Measurements from ENCODE around the gene CD44. TPM values are rescaled to one million over a fixed set of nuclear protein-coding genes. Genes with fewer than 3 reads are reported as not detected.

The CD44 gene
- polyA plus RNA-seq, 1 donor from 2014 or later = 0.77 TPM

DNA sequence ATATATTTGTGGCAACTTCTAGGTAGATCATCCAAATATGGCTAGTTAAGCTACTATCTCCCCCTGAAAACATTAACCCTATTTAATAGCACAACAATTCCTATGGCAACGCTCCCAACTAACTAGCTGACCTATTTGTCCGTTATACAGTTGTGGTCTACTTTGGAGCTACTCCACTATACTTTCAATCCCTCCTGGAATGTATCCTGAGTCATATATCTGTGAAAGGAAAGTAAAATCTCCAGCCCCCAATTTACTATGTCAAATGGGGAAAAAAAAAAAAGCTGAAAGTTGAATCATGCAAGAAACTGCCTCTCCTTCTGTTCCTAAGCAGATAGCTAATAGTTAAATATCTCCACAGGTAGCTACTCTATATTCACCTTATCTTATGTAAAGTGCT lies 128.5 kb downstream of the CD44 start:
- H3K4me3 ChIP-seq (ENCODE audit: low read length) = no peak overlapping the region

DNA sequence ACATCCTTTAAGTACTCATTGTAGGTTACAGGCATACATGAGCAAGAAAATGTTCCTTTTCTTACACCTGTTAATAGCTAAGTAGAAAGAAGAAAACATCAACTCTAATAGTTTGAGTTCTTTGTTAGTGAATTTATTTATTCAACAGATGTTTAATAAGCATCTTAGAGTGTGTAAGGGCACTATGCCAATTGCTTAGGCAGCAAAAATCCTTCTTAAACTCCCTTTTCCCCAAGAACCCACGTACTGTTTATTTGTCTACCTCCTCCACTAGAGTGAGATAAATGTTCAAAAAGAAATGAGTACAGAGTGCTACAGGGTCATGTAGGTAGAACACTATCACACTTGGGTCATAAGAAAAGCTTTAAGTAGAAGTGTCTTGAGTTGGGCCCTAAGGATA lies 131.4 kb downstream of the CD44 start:
- no peaks in the 10 kb centered on the region for H3F3A ChIP-seq (ENCODE audit: insufficient read depth, low read length, poor library complexity, severe bottlenecking)
- H3K79me2 ChIP-seq (replicated peaks; ENCODE audit: insufficient read depth, low read length) = no peaks in the 10 kb centered on the region
- H4K20me1 ChIP-seq (ENCODE audit: insufficient read depth) = no peaks in the 10 kb centered on the region
- TF ChIP-seq MXI1 (conservative IDR thresholded peaks at IDR 0.05; ENCODE audit: poor library complexity, severe bottlenecking) (no peak), RAD21 (conservative IDR thresholded peaks at IDR 0.05) (no peak), EZH2 (IDR thresholded peaks at IDR 0.05; ENCODE audit: borderline replicate concordance, insufficient read depth, low read length, poor library complexity, severe bottlenecking) (no peak), TAF1 (IDR thresholded peaks at IDR 0.05; ENCODE audit: low read depth) (no peak), EP300 (conservative IDR thresholded peaks at IDR 0.05; ENCODE audit: poor library complexity, severe bottlenecking) (no peak)
- TF ChIP-seq, protein P1, sequence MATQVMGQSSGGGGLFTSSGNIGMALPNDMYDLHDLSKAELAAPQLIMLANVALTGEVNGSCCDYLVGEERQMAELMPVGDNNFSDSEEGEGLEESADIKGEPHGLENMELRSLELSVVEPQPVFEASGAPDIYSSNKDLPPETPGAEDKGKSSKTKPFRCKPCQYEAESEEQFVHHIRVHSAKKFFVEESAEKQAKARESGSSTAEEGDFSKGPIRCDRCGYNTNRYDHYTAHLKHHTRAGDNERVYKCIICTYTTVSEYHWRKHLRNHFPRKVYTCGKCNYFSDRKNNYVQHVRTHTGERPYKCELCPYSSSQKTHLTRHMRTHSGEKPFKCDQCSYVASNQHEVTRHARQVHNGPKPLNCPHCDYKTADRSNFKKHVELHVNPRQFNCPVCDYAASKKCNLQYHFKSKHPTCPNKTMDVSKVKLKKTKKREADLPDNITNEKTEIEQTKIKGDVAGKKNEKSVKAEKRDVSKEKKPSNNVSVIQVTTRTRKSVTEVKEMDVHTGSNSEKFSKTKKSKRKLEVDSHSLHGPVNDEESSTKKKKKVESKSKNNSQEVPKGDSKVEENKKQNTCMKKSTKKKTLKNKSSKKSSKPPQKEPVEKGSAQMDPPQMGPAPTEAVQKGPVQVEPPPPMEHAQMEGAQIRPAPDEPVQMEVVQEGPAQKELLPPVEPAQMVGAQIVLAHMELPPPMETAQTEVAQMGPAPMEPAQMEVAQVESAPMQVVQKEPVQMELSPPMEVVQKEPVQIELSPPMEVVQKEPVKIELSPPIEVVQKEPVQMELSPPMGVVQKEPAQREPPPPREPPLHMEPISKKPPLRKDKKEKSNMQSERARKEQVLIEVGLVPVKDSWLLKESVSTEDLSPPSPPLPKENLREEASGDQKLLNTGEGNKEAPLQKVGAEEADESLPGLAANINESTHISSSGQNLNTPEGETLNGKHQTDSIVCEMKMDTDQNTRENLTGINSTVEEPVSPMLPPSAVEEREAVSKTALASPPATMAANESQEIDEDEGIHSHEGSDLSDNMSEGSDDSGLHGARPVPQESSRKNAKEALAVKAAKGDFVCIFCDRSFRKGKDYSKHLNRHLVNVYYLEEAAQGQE (IDR thresholded peaks at IDR 0.05; ENCODE audit: borderline replicate concordance) = no peak
- no peaks in the 10 kb centered on the region for H3K9me3 ChIP-seq (ENCODE audit: low read length)
- H3K9ac ChIP-seq (ENCODE audit: low read length) = no peak overlapping the region
- no peak overlapping the region for H3K4me2 ChIP-seq (ENCODE audit: low read length)
- H3K36me3 ChIP-seq (ENCODE audit: insufficient read depth, low read length) = peaks cover 9% of the 10 kb centered on the region
- H3K27me3 ChIP-seq (ENCODE audit: insufficient read depth, low read depth, low read length) = no peaks in the 10 kb centered on the region
- H3K4me3 ChIP-seq (ENCODE audit: low read length) = no peak overlapping the region
- no peaks in the 10 kb centered on the region for H3K9me2 ChIP-seq (ENCODE audit: insufficient read depth, low read length)
- no peak overlapping the region for H2AFZ ChIP-seq (ENCODE audit: low read depth, low read length)
- H3K27ac ChIP-seq (ENCODE audit: low read length) = no peak overlapping the region

More for the DNA sequence above, 128.5 kb downstream of the CD44 start:
- no peaks in the 10 kb centered on the region for H3K27me3 ChIP-seq (ENCODE audit: insufficient read depth, low read depth, low read length)
- H3K36me3 ChIP-seq (ENCODE audit: insufficient read depth, low read length) = no peaks in the 10 kb centered on the region
- H4K20me1 ChIP-seq (ENCODE audit: insufficient read depth) = no peaks in the 10 kb centered on the region
- H3K9me2 ChIP-seq (ENCODE audit: insufficient read depth, low read length) = no peaks in the 10 kb centered on the region
- H2AFZ ChIP-seq (ENCODE audit: low read depth, low read length) = no peak overlapping the region
- no peak overlapping the region for H3K27ac ChIP-seq (ENCODE audit: low read length)
- no peaks in the 10 kb centered on the region for H3F3A ChIP-seq (ENCODE audit: insufficient read depth, low read length, poor library complexity, severe bottlenecking)
- no peaks in the 10 kb centered on the region for H3K79me2 ChIP-seq (replicated peaks; ENCODE audit: insufficient read depth, low read length)
- no peak for TF ChIP-seq EZH2 (IDR thresholded peaks at IDR 0.05; ENCODE audit: borderline replicate concordance, insufficient read depth, low read length, poor library complexity, severe bottlenecking)
- TF ChIP-seq POLR2AphosphoS5 (IDR thresholded peaks at IDR 0.05) = no peak
- no peak for TF ChIP-seq TAF1 (IDR thresholded peaks at IDR 0.05; ENCODE audit: low read depth)
- TF ChIP-seq, protein P2, sequence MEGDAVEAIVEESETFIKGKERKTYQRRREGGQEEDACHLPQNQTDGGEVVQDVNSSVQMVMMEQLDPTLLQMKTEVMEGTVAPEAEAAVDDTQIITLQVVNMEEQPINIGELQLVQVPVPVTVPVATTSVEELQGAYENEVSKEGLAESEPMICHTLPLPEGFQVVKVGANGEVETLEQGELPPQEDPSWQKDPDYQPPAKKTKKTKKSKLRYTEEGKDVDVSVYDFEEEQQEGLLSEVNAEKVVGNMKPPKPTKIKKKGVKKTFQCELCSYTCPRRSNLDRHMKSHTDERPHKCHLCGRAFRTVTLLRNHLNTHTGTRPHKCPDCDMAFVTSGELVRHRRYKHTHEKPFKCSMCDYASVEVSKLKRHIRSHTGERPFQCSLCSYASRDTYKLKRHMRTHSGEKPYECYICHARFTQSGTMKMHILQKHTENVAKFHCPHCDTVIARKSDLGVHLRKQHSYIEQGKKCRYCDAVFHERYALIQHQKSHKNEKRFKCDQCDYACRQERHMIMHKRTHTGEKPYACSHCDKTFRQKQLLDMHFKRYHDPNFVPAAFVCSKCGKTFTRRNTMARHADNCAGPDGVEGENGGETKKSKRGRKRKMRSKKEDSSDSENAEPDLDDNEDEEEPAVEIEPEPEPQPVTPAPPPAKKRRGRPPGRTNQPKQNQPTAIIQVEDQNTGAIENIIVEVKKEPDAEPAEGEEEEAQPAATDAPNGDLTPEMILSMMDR (IDR thresholded peaks at IDR 0.05; ENCODE audit: poor library complexity, severe bottlenecking) = no peak
- TF ChIP-seq, protein P1 (IDR thresholded peaks at IDR 0.05; ENCODE audit: borderline replicate concordance) = no peak
- no peak for TF ChIP-seq MXI1 (conservative IDR thresholded peaks at IDR 0.05; ENCODE audit: poor library complexity, severe bottlenecking)
- TF ChIP-seq EP300 (conservative IDR thresholded peaks at IDR 0.05; ENCODE audit: poor library complexity, severe bottlenecking) = no peak
- TF ChIP-seq RAD21 (conservative IDR thresholded peaks at IDR 0.05) = no peak
- no peak for TF ChIP-seq SMC3 (conservative IDR thresholded peaks at IDR 0.05; ENCODE audit: poor library complexity)
- H3K9ac ChIP-seq (ENCODE audit: low read length) = no peak overlapping the region
- H3K4me2 ChIP-seq (ENCODE audit: low read length) = no peak overlapping the region
- H3K9me3 ChIP-seq (ENCODE audit: low read length) = no peaks in the 10 kb centered on the region
